M059J (cell line): ENCODE measurements around the gene CD82. TPM values are rescaled to one million over a fixed set of nuclear protein-coding genes. Genes with fewer than 3 reads are reported as not detected.
"Not testable (repeated sequence)": the region's sequence is repeated elsewhere in the genome, so short reads cannot be mapped to it uniquely, and the experiment has no call there.

ENCODE experiments used
- DNase-seq: peaks from one replicate; pipeline ENCODE4 v3.0.0-alpha.2; 2012; ENCODE audit warnings: low read depth
- total RNA-seq: library from RNA; depleted of rRNA; stranded (reverse); fragments of >200 nt; shearing (Covaris generic); gene quantifications from 2 replicates; pipeline ENCODE4 v1.2.3, GENCODE V29; 2014

Gene CD82
- total RNA-seq, 1 experiment from 2014 or later: 50.0 TPM

DNA sequence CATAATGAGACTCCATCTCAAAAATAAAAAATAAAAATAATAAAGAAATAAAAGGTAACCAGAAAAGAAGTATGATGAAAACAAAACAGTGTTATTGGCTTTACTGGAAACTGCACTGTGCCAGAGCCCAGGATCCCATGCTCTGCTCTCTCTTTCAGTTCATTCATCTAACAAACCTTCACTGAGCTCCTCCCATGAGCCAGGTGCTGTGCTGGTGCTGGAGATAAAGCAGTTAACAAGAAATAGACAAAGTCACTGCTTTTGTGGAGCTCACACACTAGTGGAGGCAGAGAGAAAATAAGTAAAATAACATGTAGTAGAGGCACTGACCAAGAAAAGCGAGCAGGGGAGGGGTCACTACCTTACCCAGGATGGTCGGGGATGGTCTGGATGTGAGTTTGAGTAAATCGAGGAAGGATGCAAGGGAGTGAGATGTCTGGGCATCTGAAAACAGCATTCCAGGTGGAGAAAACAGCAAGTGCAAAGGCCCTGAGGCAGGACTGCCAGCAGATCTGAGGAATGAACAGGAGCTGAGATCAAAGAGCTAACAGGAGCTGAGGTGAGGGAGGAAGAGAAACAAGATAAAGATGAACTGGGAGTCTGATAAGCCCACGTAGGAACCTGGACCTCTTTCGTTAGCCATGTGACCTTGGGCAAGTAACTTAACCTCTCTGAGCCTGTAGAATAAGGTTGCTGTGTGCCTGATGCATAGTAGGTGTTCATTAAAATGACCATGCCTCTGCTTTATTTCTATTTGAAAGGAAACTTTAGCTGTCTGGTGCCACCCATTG is 31.3 kb upstream of the CD82 start:
- no peak for DNase-seq

DNA sequence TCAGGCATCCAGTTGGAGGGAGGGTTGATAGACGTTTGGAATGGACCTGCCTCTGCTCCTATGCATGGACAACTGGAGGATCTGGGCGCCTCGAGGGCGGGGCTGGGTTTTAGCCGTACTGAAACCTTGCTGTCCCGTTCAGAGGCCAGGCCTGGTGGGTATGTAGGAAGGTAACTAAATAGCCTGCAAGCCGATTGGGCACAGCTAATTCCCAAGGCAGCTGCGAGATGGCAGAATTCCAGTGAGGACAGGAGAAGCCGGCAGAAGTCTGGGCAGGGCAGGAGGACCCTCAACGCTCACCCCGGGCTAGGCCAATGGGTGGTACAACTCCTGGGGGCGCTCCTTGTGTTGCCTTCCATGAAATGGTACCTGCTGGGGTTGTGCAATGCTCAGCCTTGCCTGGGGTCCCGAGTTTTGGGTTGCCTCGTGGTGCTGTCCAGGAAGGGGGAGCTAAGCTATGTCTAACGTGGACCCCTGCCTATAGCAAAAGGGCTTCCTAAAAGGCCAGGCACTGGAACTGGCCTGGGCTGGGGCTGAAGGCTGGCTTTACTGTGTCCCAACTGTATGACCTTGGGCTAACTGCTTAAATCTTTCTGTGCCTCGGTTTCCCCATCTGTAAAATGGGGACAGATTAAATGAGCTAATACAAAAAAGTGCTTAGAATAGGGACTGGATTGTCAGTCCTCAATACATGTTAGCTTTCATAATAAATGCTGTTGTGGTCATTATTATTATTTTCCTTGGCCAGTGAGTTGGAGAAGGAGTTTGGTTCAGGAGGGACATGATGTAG is 30.1 kb upstream of the CD82 start:
- DNase-seq: no peak

DNA sequence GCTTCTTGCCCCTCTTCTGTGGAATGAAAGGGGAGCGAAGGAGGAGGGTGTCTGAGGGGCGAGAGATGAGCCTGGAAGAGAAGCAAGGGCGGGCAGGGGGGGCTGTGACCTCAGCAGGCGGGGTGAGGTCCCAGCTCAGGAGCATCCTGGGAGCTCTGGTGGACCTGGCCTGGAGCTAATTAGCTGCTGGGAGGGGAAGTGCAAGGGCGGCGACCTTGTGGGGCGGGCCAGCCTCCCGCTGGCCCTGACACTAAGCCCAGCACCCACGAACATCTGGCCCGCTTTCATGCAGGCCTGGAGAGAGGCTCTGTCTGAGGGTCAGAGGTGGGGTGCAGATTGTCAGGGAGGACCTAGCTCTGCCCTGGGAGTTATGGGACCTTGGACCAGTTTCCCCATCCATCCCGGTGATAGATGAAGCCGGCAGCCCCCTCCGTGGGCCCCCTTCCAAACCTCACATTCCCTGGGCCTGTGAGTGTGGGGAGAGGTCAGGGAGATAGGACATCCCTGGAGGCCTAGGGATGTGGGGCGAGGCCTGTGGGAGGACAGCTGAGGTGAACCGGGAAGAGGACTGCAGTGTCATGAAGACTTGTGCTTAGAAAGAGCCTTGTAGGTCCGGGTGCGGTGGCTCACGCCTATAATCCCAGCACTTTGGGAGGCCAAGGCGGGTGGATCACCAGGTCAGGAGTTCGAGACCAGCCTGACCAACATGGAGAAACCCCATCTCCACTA is 28.5 kb upstream of the CD82 start:
- DNase-seq: no peak

DNA sequence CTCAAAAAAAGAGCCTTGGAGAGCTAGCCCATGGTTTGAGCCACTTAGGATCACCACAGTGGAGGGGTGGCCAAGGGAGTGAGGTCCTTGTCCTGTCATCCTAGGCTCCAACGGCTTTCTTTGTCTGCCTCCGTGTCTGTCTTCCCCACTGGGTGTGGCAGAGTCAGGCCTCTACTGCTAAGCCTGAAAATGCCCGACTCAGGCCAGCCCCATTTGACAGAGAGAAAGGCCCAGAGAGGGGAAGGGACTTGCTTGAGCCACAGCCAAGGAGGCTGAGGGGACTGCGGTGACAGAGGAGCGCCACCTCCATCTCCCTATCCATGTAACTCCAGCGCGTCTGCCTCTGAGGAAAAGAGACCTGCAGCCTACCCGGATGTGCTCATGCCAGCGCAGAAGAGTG is 27.8 kb upstream of the CD82 start:
- no peak for DNase-seq

DNA sequence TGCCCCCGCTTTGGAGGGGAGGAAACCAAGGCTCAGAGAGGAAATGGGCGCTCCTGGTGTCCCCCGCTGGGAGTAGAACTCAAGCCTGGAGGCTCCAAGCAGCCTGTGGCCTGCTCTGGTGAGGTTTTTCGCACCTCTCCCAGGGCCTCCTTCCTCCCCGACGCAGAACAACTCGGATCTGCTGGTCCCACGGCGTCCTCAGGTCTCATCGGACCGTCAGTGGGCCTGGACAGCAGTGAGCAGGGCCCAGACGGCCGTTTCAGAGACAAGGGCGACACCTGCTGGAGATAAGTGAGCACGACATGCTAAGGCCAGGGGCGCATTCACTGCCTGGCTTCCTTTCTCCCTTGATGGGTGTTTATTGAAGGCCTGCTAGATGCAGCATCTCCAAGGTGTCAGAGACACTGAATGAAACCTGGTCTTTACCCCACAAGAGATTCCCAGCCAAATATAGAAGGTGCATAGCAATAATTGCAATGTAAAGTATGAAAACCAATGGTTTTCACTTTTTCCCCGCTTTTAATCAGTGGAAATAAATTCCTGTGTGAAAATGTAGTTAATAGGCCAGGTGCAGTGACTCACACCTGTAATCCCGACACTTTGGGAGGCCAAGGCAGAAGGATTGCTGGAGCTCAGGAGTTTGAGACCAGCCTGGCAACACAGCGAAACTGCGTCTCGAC is 26.9 kb upstream of the CD82 start:
- peak; percentile 67 for DNase-seq

DNA sequence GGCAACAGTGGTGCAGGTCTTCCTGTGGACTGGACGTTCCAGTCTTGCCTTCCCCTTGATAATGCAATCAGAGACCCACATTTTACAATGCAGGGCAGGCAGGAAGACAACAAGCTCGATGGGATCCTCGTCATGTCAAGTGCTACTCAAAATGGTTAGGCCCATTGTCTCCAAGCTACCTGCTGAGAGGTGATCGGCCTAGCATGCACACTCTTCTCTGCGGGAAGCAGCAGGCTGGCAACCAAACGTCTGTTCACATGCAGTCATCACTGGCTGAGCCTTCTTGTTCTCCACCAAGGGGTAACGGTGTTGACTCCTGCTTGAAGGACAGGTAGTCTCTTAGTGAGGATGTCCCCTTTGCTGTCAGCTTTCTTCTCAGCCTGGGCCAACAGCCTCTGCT is 25.5 kb upstream of the CD82 start:
- no peak for DNase-seq

DNA sequence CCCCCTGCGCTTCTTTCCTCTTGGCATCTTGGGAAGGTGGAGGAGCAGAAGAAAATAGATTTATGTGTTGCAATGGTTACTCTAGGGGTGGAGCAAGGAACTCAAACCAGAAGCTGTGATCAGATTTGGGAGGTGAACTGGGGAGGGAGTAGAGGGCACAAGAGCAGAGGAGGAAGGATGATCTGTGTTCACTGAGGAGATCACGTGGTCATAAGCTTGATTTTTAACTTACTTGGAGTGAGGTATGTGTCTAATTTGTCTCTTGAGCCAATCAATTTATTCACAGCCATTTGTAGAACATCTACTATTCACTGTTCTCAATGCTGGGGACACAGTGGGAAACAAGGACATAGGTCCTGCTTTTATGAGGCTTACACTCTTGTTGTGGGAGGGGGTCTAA is 24.8 kb upstream of the CD82 start:
- DNase-seq: no peak

DNA sequence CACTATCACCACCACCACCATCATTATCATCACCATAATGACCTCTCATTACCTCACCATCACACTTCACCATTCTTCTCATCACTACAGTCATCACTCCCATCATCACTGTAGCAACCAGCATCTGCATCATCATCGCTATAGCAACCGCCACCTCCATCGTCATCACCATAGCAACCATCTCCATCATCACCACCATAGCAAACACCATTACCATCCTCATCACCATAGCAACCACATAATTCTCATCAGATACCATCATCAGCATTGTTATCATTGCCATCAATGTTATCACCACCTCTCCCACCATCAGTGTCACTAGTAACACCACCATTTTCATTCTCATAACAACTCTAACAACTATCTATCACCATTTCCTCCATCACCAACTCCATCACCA is 23.1 kb upstream of the CD82 start:
- no peak for DNase-seq

DNA sequence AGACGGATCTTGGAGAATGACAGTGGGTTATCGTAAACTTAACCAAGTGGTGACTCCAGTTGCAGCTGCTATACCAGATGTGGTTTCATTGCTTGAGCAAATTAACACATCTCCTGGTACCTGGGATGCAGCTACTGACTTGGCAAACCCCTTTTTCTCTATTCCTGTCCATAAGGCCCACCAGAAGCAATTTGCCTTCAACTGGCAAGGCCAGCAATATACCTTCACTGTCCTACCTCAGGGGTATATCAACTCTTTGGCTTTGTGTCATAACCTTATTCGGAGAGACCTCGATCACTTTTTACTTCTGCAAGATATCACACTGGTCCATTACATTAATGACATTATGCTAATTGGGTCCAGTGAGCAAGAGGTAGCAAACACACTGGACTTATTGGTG is 18.5 kb upstream of the CD82 start:
- not testable (repeated sequence) for DNase-seq

DNA sequence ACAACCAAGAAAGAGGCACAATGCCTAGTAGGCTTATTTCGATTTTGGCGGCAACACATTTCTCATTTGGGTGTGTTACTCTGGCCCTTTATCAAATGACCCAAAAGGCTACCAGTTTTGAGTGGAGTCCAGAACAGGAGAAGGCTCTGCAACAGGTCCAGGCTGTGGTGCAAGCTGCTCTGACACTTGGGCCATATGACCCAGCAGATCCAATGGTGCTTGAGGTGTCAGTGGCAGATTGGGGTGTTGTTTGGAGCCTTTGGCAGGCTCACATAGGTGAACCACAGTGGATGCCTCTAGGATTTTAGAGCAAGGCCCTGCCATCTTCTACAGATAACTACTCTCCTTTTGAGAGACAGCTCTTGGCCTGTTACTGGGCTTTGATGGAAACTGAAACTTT is 17.9 kb upstream of the CD82 start:
- not testable (repeated sequence) for DNase-seq

DNA sequence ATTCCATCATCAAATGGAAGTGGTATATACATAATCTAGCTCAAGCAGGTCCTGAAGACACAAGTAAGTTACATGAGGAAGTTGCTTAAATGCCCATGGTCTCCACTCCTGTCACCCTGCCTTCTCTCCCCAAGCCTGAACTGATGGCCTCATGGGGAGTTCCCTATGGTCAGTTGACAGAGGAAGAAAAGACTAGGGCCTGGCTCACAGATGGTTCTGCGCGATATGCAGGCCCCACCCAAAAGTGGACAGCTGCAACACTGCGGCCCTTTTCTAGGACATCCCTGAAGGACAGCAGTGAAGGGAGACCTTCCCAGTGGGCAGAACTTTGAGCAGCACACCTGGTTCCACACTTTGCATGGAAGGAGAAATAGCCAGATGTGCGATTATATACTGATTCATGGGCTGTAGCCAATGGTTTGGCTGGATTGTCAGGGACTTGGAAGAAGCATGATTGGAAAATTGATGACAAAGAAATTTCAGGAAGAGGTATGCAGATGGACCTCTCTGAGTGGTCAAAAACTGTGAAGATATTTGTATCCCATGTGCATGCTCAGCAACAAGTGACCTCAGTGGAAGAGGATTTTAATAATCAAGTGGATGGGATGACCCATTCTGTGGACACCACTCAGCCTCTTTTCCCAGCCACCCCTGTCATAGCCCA is 17.3 kb upstream of the CD82 start:
- DNase-seq: no peak

DNA sequence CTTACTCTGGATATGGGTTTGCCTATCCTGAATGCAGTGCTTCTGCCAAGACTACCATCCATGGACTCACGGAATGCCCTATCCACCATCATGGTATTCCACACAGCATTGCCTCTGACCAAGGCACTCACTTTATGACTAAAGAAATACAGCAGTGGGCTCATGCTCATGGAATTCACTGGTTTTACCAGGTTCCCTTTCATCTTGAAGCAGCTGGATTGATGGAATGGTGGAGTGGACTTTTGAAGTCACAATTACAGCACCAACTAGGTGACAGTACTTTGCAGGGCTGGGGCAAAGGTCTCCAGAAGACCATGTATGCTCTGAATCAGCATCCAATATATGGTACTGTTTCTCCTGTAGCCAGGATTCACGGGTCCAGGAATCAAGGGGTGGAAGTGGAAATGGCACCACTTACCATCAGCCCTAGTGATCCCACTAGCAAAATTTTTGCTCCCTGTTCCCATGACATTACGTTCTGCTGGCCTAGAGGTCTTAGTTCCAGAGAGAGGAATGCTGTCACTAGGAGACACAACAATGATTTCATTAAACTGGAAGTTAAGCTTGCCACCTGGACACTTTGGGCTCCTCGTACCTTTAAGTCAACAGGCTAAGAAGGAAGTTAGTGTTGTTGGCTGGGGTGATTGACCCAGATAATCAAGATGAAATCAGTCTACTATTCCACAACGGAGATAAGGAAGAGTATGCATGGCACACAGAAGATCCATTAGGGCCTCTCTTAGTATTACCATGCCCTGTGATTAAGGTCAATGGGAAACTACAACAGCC is 16.3 kb upstream of the CD82 start:
- DNase-seq: not testable (repeated sequence)

DNA sequence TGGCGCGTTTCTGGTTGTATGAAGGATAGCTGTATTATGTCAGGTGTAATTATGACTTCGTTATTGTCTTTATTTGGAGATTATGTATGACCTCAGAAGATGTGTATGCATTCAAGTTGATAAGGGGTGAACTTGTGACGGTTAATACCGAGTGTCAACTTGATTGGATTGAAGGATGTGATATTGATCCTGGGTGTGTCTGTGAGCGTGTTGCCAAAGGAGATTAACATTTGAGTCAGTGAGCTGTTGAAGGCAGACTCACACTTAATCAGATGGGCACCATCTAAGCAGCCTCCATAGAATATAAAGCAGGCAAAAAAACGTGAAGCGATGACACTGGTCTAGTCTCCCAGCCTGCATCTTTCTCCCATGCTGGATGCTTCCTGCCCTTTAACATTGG is 15.3 kb upstream of the CD82 start:
- no peak for DNase-seq

DNA sequence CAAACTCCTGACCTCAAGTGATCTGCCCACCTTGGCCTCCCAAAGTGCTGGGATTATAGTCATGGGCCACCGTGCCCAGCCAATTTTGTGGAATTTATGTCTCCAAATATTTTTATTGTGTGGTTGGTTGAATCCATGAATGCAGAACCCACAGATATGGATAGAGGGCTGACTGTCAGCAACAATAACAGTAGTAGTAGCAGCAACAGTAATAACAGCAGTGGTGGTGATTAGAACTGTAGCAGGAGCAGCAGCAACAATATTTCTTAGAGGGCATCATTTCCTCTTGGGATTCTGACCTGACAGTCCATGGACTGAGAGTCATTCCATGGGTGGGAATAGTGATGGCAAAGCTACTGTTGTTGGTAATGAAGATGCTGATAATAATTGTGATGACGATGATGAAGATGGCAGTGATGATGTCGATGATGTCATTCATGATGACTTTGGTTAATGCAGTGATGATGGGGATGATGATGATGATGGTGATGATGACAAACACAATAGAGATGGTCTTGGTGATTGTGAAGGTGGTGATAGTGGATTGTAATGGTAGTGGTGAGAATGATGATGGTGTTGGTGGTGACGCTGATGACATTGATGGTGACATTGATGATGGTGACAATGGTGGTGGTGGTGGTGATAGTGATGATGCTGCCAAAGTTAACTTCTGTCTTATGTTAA is 13.9 kb upstream of the CD82 start:
- no peak for DNase-seq

DNA sequence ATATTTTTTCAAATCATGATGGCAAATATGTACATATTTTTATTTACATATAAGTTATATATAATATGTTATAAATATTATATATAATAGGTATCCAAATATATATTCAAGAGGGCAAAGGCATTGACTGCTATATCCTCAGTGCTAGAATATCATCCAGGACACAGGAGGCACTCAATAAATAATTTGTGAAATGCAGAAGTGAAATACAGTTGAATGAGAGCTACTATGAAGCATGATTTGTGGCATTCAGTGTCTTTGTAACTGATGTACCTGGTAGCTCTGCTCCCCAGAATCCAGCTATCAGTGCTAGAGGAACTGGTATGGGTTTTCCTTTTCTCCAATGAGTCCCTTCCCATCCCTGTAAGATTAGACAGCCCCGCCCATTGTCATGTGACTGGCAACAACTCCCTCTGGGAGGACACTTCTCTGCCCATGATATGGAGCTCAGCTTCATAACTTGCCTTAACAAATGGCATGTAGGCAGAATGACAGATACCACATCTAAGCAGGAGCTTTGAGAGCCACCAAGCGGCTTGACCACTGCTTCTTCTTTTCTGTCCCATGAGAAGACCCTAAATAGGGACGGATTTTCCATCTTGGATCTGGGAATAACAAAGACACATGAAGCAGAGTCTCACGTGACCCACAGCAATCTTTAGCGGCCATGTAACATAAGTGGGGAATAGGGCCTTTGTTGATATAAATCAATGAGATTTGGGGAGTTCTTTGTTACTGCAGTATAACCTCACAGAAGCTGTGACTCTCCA is 10.2 kb upstream of the CD82 start:
- DNase-seq: no peak

DNA sequence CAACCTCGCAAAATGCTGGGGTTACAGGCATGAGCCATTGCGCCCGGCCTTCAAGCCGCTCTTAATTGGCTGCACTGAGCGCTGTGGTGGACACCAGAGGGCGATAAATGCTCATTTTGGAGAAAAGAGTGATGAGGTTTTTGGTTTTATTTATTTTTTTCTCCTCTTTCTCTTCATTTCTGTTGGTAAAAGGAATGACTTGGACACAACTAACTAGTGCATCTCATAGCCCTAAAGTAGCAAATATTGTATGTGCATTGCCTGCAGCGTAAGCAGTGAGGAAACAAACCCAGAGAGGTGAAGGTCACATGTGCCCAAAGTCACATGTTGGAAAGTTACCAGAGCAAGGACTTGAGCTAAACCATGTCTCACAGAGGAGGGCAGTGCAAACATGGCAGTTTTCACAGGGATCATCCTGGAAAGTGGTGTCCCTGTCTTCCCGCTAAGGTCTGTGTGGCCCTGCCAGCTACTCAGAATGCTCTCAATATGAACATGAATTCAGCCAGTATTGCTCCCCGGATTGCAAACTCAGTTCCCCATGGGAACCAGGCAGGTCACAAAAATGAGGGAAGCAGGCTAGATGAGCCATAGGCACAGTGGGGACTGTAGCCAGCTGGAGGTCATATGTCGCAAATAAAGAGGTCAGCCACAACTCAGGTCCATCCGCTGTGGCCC is 8.6 kb upstream of the CD82 start:
- DNase-seq: peak; percentile 69

DNA sequence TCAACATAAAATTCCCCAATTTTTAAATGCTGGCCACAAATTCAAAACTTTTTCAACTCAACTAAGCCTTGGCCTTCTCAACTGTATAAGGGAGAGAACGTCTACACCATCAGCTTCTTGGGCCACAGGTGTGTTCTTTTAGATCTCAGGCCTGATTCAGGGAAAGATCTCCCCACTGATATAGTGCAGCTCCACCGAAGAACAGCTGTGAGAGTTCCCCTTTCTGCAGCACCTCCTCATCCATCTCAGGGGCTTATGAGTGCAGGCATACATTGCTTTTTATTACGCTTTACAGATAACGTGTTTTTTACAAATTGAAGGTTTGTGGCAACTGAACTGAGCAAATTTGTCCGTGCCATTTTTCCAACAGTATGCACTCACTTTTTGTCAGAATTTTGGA is 8.0 kb upstream of the CD82 start:
- DNase-seq: no peak

DNA sequence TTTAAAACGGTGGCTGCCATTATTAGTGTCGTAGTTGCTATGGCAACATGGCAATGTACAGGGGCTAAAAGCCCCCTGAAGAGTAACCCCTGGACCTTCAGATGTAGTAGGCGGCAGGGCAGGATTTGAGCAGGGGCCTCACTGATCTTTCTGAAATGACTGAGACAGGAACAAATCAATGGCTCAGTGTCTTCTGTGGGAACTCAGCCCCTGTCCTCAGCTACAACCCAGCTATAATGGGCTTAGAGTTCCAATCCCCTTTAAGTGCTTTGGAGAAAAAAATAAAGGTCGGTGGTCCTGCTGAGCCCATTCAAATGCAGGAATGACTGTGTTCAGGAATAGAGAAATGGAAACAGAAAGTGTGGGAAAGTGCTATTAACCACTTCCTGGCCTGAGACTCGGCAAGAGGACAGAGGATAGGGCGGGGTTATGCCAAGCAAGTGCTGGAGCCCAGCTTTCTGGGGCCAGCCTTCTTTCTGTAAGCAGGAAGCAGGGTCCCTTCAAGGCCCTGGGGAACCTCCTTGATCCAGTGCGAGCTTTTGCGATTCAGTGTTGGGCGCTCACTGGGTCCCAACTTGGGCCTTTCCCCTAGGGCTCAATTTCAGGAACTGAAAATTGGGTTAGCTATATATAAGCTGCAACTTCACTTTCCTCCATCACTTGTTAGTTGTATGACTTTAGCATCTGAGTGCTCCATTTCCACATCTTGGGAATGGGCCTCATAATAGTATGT is 6.1 kb upstream of the CD82 start:
- peak; percentile 42 for DNase-seq
